Body of pancreas (tissue), 4 donors: ENCODE results near the gene APPL2. TPM values are rescaled to one million over a fixed set of nuclear protein-coding genes. Genes with fewer than 3 reads are reported as not detected.

Experiments used
- ATAC-seq: fragments of 150-250 bp; one replicate; pipeline ENCODE4 v1.9.1; 2016
- DNase-seq, 4 donors: peaks; one replicate each; pipeline ENCODE4 v3.0.0-alpha.2; 2019
- H3K27ac ChIP-seq, 4 donors: fragments of 200-600 bp; sonication (generic); 1 replicate in 3 of 4; 2 replicates in 1 of 4; pipeline versions ENCODE4 v1.5.1 to v1.6.1; 2016 to 2019; ENCODE audit warnings: mild to moderate bottlenecking in 1 of 4, mixed read lengths in 1 of 4, moderate library complexity in 1 of 4
- H3K27me3 ChIP-seq, 2 donors: fragments of 200-600 bp; sonication (generic); one replicate each; pipeline ENCODE4 v1.6.0; 2016; ENCODE audit warnings: mild to moderate bottlenecking in 1 of 2
- H3K36me3 ChIP-seq, 2 donors: fragments of 200-600 bp; sonication (generic); replicated peaks in 1 of 2; 2 replicates each; pipeline ENCODE4 v1.5.1; 2016; ENCODE audit warnings: low read depth in 2 of 2; ENCODE audit not compliant: insufficient read depth in 1 of 2
- H3K4me1 ChIP-seq: fragments of 200-600 bp; sonication (generic); one replicate; pipeline ENCODE4 v1.6.0; 2016
- H3K4me3 ChIP-seq, 2 donors: fragments of 200-600 bp; sonication (generic); 1 replicate in 1 of 2; 2 replicates in 1 of 2; pipeline ENCODE4 v1.5.1; 2016 to 2019
- H3K9me3 ChIP-seq, 3 donors: fragments of 200-600 bp; sonication (generic); 1 replicate in 2 of 3; 2 replicates in 1 of 3; pipeline ENCODE4 v1.5.1; 2016
- POLR2A ChIP-seq, 3 donors: fragments of 450-650 bp; IDR thresholded peaks; one replicate each; pipeline ENCODE4 v1.6.1; 2016; ENCODE audit warnings: antibody characterized with exemption in 3 of 3, mild to moderate bottlenecking in 2 of 3
- WGBS, 2 donors: methylation state at CpG; one replicate each; pipeline ENCODE4 v1.1.5; 2017; 5-methylcytosine and 5-hydroxymethylcytosine counted together
- intact Hi-C: fragments of 100-400 bp; cut with DNase I; formaldehyde crosslinking; loops from one replicate; pipeline ENCODE4 v1.15.1; 2023
- total RNA-seq, 2 donors: library from RNA; depleted of rRNA; stranded (reverse); fragments of >200 nt; gene quantifications; one replicate each; pipeline ENCODE4 v1.1.0, GENCODE V29; 2016
- TF ChIP-seq, protein P1 (sequence below), 7 experiments: fragments of 450-650 bp in 4 of 7; fragments of 200-600 bp in 3 of 7; sonication (generic) in 3 of 7; IDR thresholded peaks; one replicate each; pipeline ENCODE4 v1.5.1; 2016 to 2019; ENCODE audit warnings: antibody characterized with exemption in 7 of 7

The APPL2 gene
- total RNA-seq, 2 donors from 2014 or later, result 32.4 to 32.6 TPM

DNA sequence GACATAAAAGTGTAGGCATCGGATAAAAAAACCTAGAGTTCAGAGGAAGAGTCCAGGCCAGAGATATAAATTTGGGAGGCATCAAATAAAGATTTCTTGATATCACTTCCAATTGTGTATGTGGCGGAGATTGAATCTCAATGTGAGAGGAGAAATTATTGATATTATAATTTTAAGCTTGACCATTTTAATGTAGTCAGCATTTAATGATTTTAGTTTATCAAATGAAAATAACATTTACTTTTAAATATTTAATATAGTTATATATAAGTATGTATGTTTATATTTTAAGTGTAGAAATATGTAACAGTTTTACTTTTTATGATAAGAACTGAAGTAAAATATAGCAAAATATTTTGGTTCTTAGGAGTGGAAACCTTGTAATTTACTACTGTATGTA lies 79.7 kb downstream of the APPL2 start:
- H3K27ac ChIP-seq, result no peak overlapping the region
- TF ChIP-seq, protein P1, sequence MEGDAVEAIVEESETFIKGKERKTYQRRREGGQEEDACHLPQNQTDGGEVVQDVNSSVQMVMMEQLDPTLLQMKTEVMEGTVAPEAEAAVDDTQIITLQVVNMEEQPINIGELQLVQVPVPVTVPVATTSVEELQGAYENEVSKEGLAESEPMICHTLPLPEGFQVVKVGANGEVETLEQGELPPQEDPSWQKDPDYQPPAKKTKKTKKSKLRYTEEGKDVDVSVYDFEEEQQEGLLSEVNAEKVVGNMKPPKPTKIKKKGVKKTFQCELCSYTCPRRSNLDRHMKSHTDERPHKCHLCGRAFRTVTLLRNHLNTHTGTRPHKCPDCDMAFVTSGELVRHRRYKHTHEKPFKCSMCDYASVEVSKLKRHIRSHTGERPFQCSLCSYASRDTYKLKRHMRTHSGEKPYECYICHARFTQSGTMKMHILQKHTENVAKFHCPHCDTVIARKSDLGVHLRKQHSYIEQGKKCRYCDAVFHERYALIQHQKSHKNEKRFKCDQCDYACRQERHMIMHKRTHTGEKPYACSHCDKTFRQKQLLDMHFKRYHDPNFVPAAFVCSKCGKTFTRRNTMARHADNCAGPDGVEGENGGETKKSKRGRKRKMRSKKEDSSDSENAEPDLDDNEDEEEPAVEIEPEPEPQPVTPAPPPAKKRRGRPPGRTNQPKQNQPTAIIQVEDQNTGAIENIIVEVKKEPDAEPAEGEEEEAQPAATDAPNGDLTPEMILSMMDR (IDR thresholded peaks at IDR 0.05), result no peak
- TF ChIP-seq POLR2A (IDR thresholded peaks at IDR 0.05), result no peak
- no peaks in the 10 kb centered on the region for H3K27me3 ChIP-seq
- 95 to 98% methylated on average over 2 of the region's 2 CpGs for WGBS, 2 donors
- H3K4me3 ChIP-seq, result no peak overlapping the region
- ATAC-seq, result no peak
- no peaks in the 10 kb centered on the region for H3K9me3 ChIP-seq
- intact Hi-C loops, result no loop called here
- DNase-seq, result no peak
- peaks cover 5 to 21% of the 10 kb centered on the region in 2 donors for H3K36me3 ChIP-seq
- no peaks in the 10 kb centered on the region for H3K4me1 ChIP-seq

DNA sequence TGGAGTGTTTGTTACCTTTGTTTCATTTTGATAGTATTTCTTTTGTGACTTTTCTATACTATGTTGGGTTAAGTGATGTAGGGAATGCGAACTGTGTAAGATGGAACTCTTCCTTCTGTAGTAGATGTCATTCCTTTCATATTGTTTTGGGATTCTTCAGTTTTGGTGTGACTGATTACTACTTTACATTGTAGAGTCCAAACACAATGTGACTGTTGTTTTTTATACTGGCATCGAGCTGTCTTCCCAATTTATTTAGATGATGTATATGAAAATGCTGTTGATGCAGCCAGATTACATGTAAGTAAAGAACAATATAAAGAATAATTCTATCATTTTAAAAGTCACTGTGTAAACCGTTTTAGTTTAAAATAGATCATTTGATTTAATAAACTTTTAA lies 93.7 kb downstream of the APPL2 start:
- WGBS, 2 donors, result 82 to 95% methylated on average over 3 of the region's 3 CpGs
- Histone ChIP-seq H3K4me1 (no peaks in the 10 kb centered on the region), H3K27ac (no peak overlapping the region), H3K9me3 (no peaks in the 10 kb centered on the region), H3K36me3 (peaks cover 5 to 18% of the 10 kb centered on the region in 2 donors), H3K27me3 (no peaks in the 10 kb centered on the region), H3K4me3 (no peak overlapping the region)
- DNase-seq (no peak), ATAC-seq (no peak)
- TF ChIP-seq, protein P1 (IDR thresholded peaks at IDR 0.05), result no peak
- TF ChIP-seq POLR2A (IDR thresholded peaks at IDR 0.05), result no peak
- intact Hi-C loops, result no loop called here

GRCh38 chr12:105141320-105141922 lies 94.6 kb downstream of the APPL2 start:
- H3K4me1 ChIP-seq, result no peaks in the 10 kb centered on the region
- TF ChIP-seq, protein P1 (IDR thresholded peaks at IDR 0.05), result no peak
- TF ChIP-seq POLR2A (IDR thresholded peaks at IDR 0.05), result no peak
- intact Hi-C loops, result no loop called here
- DNase-seq (no peak), ATAC-seq (no peak)
- peaks cover 0 to 16% of the 10 kb centered on the region in 2 donors for H3K36me3 ChIP-seq
- H3K9me3 ChIP-seq, result no peaks in the 10 kb centered on the region
- H3K27ac ChIP-seq, result no peak overlapping the region
- H3K4me3 ChIP-seq, result no peak overlapping the region
- H3K27me3 ChIP-seq, result no peaks in the 10 kb centered on the region
- 85 to 86% methylated on average over 6 of the region's 6 CpGs for WGBS, 2 donors

GRCh38 chr12:105138248-105138647 lies 97.7 kb downstream of the APPL2 start:
- Histone ChIP-seq H3K27ac (no peak overlapping the region), H3K36me3 (peaks cover 0 to 16% of the 10 kb centered on the region in 2 donors), H3K9me3 (no peaks in the 10 kb centered on the region), H3K4me3 (no peak overlapping the region), H3K27me3 (no peaks in the 10 kb centered on the region), H3K4me1 (no peaks in the 10 kb centered on the region)
- TF ChIP-seq POLR2A (IDR thresholded peaks at IDR 0.05), result no peak
- TF ChIP-seq, protein P1 (IDR thresholded peaks at IDR 0.05), result no peak
- intact Hi-C loops, result no loop called here
- no peak for DNase-seq
- ATAC-seq, result no peak
- 66 to 74% methylated on average over 2 of the region's 2 CpGs for WGBS, 2 donors

Other genes with a start within 250 kb of the APPL2 start
- gene NOPCHAP1, start 249.9 kb downstream of the APPL2 start, total RNA-seq, result 1 to 10 TPM; 5.9 to 6.5 TPM
- 10 to 100 TPM; 31.1 to 71.2 TPM for gene ALDH1L2, start 151.7 kb downstream of the APPL2 start, total RNA-seq
- 10 to 100 TPM; 41.2 to 63.6 TPM for gene WASHC4, start 128.4 kb downstream of the APPL2 start, total RNA-seq
- 10 to 100 TPM; 39.2 to 57.6 TPM for gene C12orf75, start 94.5 kb upstream of the APPL2 start, total RNA-seq